Sigmoid colon (tissue), 4 donors: Measurements from ENCODE around the gene POU6F1.

Experiments used
- CTCF ChIP-seq, 4 experiments: fragments of 450-650 bp in 3 of 4; fragments of 200-600 bp in 1 of 4; IDR thresholded peaks; one replicate each; pipeline ENCODE4 v1.5.1; 2016 to 2019; ENCODE audit warnings: antibody characterized with exemption in 4 of 4, mild to moderate bottlenecking in 3 of 4, moderate library complexity in 2 of 4
- POLR2A ChIP-seq, 2 donors: fragments of 450-650 bp; IDR thresholded peaks; one replicate each; pipeline ENCODE4 v1.6.1; 2016; ENCODE audit warnings: antibody characterized with exemption in 2 of 2, mild to moderate bottlenecking in 2 of 2, moderate library complexity in 2 of 2
- POLR2AphosphoS5 ChIP-seq, 4 donors: sonication (generic); formaldehyde crosslinking; IDR thresholded peaks; one replicate each; pipeline ENCODE4 v1.6.1; 2017; ENCODE audit warnings: antibody characterized with exemption in 4 of 4

- no peak for TF ChIP-seq POLR2AphosphoS5 (IDR thresholded peaks at IDR 0.05)
- TF ChIP-seq CTCF (IDR thresholded peaks at IDR 0.05) = no peak
- TF ChIP-seq POLR2A (IDR thresholded peaks at IDR 0.05) = no peak
Observed at GRCh38 chr12:51187370-51187987, 30.4 kb downstream of the POU6F1 start.
